Amniotic epithelial cell (primary cell): ENCODE results near the gene TBC1D16.

ENCODE experiments used
- DNase-seq: peaks from one replicate; pipeline ENCODE4 v3.0.0-alpha.2; 2010; ENCODE audit warnings: low read depth

The TBC1D16 gene

DNA sequence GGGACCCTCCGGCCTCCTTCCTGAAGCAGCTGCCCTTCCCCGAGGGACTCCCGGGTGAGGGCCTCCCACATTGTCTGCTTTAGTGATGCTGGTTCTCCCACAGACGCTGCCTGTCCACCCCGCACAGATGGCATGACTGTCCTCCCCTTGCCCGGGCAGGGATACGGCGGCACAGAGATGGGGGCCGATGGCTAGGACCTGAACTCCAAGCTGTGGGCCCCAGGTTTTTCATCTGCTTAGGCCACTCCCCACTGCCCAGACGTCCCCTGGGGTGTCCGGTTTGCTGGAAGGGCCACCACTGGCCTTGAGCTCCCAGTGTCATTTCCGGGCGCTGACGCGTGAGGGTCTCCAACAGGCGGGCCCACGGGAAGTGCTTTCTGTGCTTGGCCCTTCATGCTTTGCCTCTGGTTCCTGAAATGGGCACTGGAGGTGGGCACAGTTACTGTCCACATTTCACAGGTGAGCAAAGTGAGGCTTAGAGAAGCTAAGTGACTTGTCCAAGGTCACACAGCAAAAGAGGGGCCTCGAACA is 109.0 kb downstream of the TBC1D16 start:
- DNase-seq: no peak

DNA sequence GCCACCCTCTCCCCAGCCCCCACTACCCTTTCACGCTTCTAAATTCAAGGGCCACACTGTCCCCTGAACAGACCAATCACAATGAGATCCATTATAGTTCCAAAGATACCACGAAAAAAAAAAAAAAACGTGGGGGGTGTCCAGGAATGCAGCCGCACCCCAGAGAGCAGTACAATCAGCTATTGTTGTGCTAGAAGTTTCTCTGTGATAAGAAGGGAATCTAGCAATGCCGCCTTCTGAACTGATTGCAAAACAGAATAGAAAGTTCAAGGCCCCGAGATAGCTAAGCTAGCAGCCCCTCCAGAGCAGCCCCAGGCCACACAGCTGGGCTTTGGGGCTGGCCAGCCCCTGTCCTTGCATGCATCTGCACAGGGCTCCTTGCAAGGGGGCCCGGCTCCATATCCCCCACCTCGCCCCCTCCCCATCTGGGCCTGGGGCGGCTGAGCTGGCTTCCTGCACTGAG is 109.5 kb downstream of the TBC1D16 start:
- DNase-seq: no peak

DNA sequence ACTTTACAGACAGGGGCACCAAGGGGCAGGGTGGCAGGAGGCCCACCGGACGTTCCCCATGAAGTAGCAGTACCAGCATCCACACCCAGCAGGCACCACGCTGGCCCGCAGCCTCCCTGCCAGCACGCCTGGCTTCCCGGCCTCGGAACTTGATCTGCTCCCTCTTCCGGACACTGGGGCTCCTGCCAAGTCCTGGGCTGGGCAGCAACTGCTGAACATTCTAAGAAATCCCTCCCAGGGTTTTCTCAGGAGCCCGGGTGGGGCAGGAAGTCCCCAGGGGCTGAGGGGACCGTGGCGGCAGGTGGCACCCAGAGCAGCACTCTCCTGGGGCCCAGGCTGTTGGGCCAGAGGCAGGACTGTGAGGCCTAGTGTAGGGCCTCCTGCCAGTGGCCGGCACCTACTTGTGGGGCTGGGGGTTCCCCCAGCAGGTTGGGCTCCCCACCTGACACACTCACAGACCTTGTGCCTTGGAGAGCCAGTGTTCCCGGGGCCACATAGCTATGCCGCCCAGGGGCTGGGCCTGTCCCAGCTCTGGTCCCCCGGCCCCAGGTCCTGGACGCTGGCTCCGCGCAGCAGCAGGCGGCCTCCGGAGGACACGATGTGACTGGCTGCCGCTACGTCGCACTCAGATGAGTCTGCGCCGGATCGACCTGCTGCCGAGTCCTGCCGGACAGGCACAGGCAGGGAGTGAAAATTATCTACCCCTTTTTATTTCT is 110.3 kb downstream of the TBC1D16 start:
- DNase-seq: no peak

DNA sequence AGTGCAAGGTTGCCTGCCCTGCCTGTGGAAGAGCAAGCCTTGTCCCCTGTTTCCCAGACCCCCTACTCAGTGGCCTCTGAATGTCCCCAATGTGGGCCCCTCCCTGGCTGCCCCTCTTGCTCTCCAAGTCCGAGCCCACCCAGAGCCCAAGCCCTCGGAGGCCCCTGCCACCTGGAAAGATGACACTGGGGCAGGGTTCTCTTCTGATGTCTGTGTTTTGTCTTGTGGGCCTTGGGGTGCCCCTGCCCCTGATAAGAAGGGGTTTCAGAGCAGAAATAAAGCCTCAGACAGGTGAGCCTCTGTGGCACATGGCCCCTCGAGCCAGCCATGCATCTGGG is 111.1 kb downstream of the TBC1D16 start:
- DNase-seq: no peak

DNA sequence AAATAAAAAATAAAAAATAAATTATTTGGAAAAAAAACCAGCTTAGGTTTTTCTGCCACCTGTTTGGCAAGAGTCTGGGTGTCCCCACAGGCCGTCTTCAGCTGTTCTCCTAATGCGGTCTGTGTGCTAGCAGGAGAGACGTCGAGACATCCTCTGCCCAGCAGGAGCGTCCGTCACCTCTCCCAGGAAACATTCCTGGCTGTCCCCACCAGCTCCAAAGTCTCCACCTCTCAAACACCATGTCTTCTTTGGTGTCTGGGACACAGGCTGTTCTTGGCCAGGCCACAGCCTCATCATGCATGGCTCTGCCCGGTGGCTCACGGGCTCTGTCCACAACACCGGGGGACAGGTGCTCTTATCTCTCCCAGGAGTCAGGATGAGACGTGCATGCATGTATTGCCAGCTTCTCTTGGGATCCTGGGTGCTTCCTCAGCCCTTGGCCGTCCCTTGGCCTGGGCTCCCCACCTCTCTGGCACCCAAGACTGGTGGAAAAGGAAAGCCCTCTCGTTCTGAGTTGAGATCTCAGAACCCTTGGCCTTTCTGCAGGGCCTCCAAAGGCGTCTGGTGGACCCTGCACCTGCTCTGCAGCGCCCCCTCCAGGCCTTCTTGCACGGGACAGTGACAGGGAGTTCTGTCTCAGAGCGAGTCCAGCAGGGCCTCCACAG is 111.6 kb downstream of the TBC1D16 start:
- no peak for DNase-seq

DNA sequence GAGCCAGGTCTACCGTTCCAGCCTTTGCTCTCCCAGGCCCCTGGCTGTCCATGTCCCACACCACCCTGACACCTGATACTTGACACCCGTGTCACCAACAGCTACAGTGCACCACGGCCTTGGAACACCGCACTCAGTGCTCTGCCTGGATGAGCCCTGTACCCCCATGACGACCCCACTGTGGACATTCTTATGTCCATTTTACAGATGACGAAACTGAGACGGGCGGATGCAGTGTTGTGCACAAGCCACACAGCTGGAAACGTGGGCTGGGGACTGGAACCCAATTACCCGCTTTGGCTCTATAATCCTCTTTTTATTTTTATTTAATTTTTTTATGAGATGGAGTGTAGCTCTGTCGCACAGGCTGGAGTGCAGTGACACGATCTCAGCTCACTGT is 112.9 kb downstream of the TBC1D16 start:
- no peak for DNase-seq

DNA sequence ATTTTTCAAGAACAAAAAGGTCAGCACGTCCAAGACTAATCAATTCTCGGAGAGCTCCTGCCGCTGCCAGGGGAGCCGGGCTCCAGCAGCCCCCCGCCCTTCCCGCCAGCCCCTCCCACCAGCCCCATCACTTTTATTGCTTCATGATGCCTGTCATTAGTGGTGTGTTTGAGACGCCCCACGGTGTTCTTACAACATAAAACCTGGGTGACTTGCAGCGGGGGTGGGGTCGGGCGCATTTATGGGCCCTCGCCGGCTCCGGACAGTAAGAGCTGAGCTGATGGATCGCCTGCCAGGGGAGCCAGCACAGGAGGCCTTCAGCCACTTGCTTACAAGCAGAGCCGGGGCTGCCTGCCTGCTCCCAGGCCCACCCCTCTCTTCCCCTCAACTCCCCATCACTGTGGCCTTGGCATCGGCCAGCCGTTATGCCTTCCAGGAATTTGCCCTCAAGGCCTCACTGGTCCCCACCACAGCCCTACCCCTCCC is 113.5 kb downstream of the TBC1D16 start:
- DNase-seq: no peak

DNA sequence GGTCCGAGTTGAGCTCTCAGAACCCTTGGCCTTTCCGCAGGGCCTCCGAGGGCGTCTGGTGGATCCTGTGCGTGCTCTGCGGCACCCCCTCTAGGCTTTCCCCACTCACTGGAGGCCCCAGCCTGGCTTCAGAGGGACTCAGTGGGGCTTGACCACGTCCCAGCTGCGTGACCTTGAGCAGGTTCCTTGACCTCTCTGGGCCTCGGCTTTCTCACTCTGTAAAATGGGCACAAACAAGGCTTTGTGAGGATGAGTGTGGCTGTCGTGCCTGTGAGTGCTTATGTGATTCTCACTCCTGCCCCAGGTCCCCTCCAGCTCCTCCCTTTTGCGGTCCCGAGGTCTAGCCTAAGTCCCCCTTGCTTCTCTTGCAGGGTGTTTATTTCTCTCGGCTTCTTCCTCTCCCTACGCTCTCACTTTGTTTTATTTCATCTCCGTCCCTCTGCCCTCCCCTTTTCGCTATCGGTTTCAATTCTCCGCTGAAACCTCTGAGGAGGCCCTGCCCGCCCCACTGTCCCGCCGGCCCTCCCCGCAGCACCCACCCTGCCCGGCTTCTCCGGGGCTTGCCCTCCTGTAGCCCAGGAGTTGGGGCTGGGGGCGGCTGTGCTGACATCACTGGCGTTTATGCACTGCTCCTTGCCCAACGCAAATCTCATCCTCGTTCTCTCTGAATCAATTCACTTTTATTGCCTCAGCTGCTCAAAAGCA is 114.1 kb downstream of the TBC1D16 start:
- no peak for DNase-seq

DNA sequence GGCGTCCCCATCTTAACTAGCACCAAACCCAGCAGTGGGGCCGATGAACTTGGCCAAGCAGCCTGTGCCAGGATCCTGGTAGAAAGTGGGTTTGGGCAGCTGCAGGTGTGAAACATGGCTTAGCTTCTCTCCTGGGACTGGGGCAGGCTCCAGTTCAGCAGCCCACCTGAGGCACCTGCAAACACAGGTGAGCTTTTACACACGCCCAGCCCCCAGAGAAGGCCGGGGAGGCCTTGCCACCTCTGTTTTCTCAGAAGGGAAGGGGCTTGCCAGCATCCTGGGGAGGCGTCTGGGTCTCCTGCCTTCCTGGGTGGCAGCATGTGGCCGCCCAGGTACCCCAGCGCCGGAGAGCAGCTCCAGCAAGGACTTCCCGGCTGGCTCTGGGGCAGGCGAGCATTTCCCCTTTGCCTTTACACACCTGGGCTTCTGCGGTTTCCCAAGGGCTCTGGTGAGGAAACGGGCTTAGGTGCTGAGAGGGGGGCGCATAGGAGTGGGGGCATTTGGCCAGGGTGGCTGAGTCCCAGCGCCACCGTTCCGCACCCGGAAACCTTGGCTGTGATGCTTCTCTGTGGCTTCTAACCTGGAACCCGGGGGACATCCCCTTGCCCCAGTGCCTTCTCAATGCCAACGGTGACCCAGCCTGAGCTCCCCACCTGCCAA is 114.8 kb downstream of the TBC1D16 start:
- DNase-seq: no peak

DNA sequence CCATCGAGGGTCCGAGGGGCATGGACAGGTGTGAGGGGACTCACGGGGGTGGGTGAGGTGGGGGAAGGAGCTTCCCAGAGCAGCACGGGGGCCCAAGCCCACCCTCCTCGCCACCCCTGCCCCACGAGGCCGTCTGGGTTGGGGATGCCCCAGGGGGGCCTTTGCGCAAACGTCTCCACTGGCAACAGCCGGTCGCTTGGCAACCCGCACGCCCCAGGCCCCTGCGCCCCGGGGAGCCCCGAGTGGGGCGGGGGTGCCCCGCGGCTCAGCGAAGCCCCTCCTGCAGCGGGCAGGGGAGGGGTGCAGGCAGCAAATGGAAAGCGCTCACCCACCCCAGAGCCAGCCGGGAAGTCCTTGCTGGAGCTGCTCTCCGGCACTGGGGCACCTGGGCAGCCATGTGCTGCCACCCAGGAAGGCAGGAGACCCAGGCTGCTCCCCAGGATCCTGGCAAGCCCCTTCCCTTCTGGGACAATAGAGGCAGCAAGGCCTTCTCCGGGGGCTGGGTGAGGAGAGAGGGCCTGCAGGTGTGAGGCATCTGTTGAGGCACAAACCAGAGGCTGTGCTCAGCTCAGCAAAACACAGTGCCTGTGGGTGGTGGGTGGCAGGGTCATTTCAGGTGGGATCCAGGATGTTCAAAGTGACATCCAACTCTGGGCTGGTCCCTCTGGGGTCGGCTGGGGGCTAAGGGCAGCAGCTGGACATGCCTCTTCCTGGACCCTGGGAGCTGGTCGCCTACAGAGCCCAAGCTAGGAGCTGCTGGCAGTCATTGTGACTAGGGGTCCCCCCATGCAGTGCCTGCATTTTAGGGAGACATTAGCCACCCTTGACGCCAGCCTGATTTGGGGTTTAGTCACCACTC is 115.6 kb downstream of the TBC1D16 start:
- no peak for DNase-seq

DNA sequence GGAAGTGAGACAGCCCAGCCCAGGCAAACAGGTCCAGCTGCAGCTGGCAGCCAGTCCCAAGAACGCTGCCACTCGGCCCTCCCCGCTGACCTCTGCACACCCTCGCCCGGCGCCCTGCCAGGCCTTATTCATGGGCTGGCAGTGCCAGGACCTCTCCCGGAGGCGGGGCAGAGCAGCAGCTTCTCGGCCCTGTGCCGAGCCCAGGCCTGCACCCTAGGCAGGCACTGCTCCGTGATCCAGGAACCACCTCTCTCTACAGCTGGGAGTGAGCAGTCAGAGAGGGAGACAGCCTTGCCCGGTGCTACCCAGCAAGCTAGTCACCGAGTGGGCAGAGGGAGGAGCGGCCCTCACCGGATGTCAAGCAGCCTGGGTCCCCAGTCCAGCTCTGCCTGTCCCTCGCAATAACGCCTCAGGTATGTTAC is 116.5 kb downstream of the TBC1D16 start:
- peak; percentile 19 for DNase-seq

DNA sequence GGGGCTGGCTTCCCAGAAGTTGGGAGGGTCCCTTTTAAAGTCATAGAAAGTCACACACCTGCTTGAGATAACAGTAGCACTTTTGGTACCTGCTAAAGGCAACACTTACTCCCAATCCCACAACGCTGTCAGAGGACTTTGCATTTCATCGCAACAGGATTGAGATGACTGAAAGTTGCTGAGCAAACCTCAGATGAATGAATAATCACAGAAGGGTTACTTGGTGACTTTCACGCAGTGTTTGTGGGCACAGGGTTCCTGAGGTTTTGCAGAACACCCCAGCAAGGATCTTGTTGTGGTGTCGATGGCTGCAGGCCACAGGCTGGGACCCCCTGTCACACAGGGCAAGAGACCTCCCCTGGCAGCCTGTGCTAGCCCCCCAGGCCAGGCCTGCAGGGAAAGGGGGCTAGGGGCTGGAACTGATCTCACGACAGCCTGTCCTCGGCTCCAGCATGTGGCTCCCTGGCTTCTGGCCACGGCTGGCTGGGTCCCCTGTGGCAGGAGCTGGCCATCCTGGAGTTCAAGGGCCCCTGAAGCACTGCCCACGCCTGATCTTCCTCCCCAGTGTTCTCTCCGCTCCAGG is 117.0 kb downstream of the TBC1D16 start:
- DNase-seq: no peak

DNA sequence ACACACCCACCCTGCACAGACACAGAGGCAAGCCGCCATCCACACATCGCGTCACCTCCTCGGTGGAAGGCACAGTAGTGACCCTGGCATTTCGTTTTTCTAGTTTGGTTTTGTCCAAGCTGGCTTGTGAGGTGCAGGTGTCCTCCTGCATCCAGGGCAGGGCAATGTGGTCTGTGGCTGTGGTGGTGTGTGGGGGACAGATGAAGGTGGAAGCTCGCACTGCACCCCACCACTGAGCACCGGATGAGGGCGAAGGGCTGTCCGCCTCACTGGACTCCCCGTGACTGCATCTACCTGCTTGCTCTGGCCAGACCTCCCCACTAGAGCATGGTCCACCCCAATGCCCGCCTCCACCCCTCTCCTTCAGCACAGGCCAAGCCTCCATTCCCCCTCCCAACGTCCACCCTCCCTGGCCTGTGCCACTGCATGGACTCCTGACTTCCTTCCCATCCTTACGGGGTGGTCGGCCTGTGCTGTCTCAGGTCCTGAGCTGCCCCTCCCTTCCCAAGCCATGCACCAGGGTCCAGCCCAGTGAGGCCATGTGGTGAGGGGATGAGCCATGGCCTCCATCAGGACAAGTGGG is 117.7 kb downstream of the TBC1D16 start:
- no peak for DNase-seq

DNA sequence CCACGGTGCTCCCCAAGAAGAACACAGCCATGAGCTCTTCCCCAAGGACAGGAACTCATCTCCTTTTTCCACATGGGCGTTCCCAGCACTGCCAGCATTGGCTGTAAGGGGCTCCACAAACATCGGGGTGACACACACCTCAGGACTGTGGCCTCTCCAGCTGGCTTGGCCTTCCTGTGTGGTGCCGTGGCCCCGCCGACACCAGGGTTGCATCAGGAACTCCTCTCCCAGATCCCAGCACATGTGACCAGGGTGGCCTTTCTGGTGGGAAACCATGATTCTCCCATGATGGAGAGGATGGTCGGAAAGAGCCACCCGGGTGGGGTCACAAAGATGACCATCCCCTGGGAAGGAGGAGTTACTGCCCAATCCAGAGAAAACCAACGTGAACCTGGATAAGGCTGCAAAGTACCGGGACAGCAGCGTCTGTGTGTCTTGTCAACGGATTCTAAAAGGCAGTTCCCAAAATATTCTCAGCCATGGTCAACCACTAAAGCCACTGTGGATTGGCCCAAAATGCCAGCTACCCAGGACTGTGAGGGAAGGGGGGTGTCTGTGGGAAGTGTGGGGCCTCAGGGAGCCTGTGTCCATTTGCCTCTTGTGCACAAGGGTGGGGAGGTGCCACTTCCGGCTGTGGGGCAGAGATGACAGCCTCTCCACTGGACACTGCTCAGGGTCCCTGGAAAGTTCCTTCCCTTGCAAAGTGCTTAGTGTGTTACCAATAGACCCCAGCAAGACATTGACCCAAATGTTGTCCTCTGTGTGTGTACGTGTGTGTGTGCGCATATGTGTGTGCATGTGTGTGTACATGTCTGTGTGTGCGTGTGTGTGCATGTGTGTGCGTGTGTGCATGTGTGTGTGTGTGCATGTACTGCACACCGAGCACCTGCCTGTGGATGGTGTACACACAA is 118.4 kb downstream of the TBC1D16 start:
- no peak for DNase-seq

DNA sequence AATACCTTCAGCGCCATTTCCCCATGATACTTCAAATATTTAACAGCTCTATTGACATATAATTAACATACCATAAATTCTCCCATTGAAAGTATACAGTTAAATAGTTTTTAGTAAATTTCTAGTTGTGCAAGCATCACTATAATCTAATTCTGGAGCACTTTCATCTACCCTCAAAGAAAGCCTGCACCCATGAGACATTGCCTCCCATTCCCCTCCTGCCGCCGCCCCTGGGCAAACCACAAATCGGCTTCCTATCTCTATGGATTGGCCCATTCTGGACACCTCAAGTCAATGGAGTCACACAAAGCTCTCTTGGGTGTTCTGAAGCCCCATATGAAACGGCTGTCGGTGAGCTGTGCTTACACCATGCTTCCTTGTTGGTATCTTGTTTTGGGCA is 119.2 kb downstream of the TBC1D16 start:
- no peak for DNase-seq

DNA sequence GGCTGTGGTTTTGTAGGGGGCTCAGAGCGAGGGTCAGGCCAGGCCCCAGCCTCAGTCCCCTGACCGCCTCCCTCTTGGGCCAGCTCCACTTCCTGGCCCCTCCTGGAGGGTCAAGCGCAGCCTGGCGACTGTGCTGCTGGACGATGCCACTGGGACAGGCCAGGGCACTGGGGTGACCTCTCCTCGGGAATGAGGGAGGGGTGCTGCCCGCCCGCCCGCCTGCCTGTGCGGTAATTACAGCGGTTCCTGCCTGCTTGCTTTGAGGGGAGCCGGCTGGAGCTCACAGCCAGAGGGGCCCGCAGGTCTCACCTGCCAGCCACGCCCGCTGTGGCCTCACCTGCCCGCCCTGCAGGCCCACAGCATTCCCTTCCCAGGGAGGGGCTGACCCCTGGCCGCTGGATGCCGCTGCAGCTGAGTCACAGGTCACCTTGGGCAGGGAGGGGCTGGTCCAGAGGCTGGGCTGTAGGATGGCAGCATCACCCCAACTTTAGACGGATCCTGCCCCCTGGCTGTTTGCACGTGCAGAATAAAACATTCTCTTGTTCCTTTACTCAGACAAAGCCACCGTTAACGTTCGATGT is 119.7 kb downstream of the TBC1D16 start:
- peak; percentile 40 for DNase-seq

DNA sequence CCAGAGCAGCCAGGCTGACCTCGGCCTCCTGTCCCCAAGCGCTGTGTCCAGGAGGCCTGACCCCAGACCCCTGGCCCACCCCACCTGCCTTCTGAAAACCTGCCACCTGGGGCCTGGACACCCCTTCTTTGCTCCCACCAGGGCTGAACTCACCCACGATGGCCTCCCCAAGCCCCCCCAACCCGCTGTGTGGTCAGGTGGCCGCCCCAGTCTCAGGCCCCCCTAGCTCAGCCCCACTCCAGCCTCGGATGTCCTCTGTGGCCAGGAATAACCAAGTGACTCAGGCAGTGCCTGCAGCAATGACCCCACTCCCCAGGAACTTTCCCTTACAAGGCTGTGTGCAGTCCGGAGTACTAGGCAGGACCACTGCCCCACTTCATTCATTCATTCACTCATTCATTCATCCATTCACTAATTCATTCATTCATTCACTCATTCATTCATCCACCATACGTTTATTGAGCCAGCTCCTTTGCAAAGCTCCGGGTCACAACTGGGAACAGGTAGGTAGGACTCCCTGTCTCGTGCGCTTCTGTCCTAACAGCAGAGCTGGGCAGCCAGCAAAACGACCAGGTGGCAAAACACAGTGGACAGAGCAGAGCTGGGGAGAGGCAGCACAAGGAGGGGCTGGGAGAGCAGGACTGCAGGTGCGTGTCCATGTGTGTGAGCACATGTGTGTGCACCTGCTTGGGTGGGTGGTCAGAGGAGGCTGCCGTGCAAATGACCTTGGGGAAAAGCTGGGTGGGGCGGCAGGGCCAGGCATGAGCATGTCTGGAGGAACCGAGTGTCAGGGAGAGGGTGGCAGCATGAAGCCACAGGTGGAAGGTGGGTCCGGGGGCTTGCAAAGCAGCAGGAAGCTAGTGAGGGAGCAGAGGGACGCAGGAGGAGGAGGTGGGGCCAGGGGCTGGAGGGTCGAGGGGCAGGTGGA is 120.6 kb downstream of the TBC1D16 start:
- DNase-seq: no peak
